Astrocyte (in vitro differentiated cells and primary cell): Measurements from ENCODE around the gene CHST3. TPM values are rescaled to one million over a fixed set of nuclear protein-coding genes. Genes with fewer than 3 reads are reported as not detected.

Experiments used
- DNase-seq: peaks from one replicate; pipeline ENCODE4 v3.0.0-alpha.2; 2010; ENCODE audit warnings: low read depth
- FAIRE-seq: peaks from 2 replicates; lab custom pipeline; 2011; peaks lifted over from hg19 to GRCh38; lab: Jason Lieb, UNC
- H2AFZ ChIP-seq: 2 replicates; pipeline ENCODE4 v1.6.0; 2012; ENCODE audit warnings: low read depth, low read length, inconsistent platforms
- H3K27ac ChIP-seq: 2 replicates; pipeline ENCODE4 v1.5.1; 2011; ENCODE audit warnings: low read depth, low read length, inconsistent platforms
- H3K27me3 ChIP-seq: 2 replicates; pipeline ENCODE4 v1.6.0; 2011; ENCODE audit warnings: low read length, inconsistent platforms; ENCODE audit not compliant: insufficient read depth
- H3K36me3 ChIP-seq: 2 replicates; pipeline ENCODE4 v1.5.1; 2011; ENCODE audit warnings: low read length, inconsistent platforms; ENCODE audit not compliant: insufficient read depth
- H3K4me1 ChIP-seq: 2 replicates; pipeline ENCODE4 v1.5.1; 2011; ENCODE audit warnings: low read length, inconsistent platforms; ENCODE audit not compliant: insufficient read depth
- H3K4me2 ChIP-seq: 2 replicates; pipeline ENCODE4 v1.6.0; 2012; ENCODE audit warnings: low read length, inconsistent platforms
- H3K4me3 ChIP-seq: 2 replicates; pipeline ENCODE4 v1.5.1; 2011; ENCODE audit warnings: low read depth, mild to moderate bottlenecking, low read length, inconsistent platforms; ENCODE audit not compliant: insufficient read depth
- H3K79me2 ChIP-seq: 2 replicates; pipeline ENCODE4 v1.6.0; 2012; ENCODE audit warnings: mild to moderate bottlenecking, low read length, inconsistent platforms; ENCODE audit not compliant: insufficient read depth
- H3K9ac ChIP-seq: 2 replicates; pipeline ENCODE4 v1.6.0; 2012; ENCODE audit warnings: mild to moderate bottlenecking, low read length, inconsistent platforms
- H3K9me3 ChIP-seq: 2 replicates; pipeline ENCODE4 v1.5.1; 2012; ENCODE audit warnings: low read depth, mild to moderate bottlenecking, low read length, inconsistent platforms; ENCODE audit not compliant: insufficient read depth
- H4K20me1 ChIP-seq: 2 replicates; pipeline ENCODE4 v1.6.0; 2012; ENCODE audit warnings: low read length, inconsistent platforms; ENCODE audit not compliant: insufficient read depth
- H3K27ac Mint-ChIP-seq: one replicate; pipeline ENCODE4 v1.8.0; 2021; ENCODE audit warnings: mild to moderate bottlenecking, mixed read lengths; ENCODE audit not compliant: unreplicated experiment
- H3K27me3 Mint-ChIP-seq: one replicate; pipeline ENCODE4 v1.8.0; 2021; ENCODE audit warnings: low read depth, mixed read lengths; ENCODE audit not compliant: unreplicated experiment
- H3K36me3 Mint-ChIP-seq: one replicate; pipeline ENCODE4 v1.8.0; 2021; ENCODE audit warnings: low read depth, mixed read lengths; ENCODE audit not compliant: unreplicated experiment
- H3K4me1 Mint-ChIP-seq: one replicate; pipeline ENCODE4 v1.8.0; 2021; ENCODE audit warnings: low read depth, mixed read lengths; ENCODE audit not compliant: unreplicated experiment
- H3K4me3 Mint-ChIP-seq: one replicate; pipeline ENCODE4 v1.8.0; 2021; ENCODE audit warnings: mild to moderate bottlenecking, moderate library complexity, mixed read lengths; ENCODE audit not compliant: unreplicated experiment
- H3K9me3 Mint-ChIP-seq: one replicate; pipeline ENCODE4 v1.8.0; 2021; ENCODE audit warnings: mild to moderate bottlenecking, mixed read lengths; ENCODE audit not compliant: unreplicated experiment
- CTCF ChIP-seq: IDR thresholded peaks from 2 replicates; pipeline ENCODE4 v1.5.1; 2011; ENCODE audit warnings: low read depth, mild to moderate bottlenecking, inconsistent platforms, low read length, moderate library complexity; ENCODE audit not compliant: insufficient read depth
- EZH2 ChIP-seq: IDR thresholded peaks from 2 replicates; pipeline ENCODE4 v1.6.1; 2012; ENCODE audit warnings: mild to moderate bottlenecking, low read length, inconsistent platforms; ENCODE audit not compliant: insufficient read depth
- total RNA-seq: library from RNA; stranded (reverse); gene quantifications from 2 replicates; pipeline ENCODE4 v1.2.1, GENCODE V29; 2021

CHST3 gene
- total RNA-seq, 1 donor from 2014 or later: 43.5 TPM

- no peaks in the 10 kb centered on the region for H3K36me3 Mint-ChIP-seq
- Histone ChIP-seq H3K9ac (no peak overlapping the region), H3K36me3 (no peaks in the 10 kb centered on the region), H3K79me2 (no peaks in the 10 kb centered on the region), H2AFZ (no peak overlapping the region), H3K27ac (no peak overlapping the region), H3K4me2 (no peak overlapping the region), H3K4me3 (no peak overlapping the region), H4K20me1 (no peaks in the 10 kb centered on the region), H3K9me3 (peaks cover 29% of the 10 kb centered on the region), H3K4me1 (no peaks in the 10 kb centered on the region), H3K27me3 (peaks cover 4% of the 10 kb centered on the region)
- H3K4me1 Mint-ChIP-seq: no peaks in the 10 kb centered on the region
- DNase-seq (no peak), FAIRE-seq (no peak)
- peaks cover 42% of the 10 kb centered on the region for H3K9me3 Mint-ChIP-seq
- TF ChIP-seq CTCF (no peak), EZH2 (no peak)
- H3K27me3 Mint-ChIP-seq: no peaks in the 10 kb centered on the region
- H3K27ac Mint-ChIP-seq: no peak overlapping the region
- no peak overlapping the region for H3K4me3 Mint-ChIP-seq
Observed at GRCh38 chr10:71946700-71947099, 17.5 kb upstream of the CHST3 start.

- H2AFZ ChIP-seq: no peak overlapping the region
- H3K27me3 Mint-ChIP-seq: no peaks in the 10 kb centered on the region
- H3K4me3 ChIP-seq: no peak overlapping the region
- no peaks in the 10 kb centered on the region for H3K36me3 Mint-ChIP-seq
- peaks cover 4% of the 10 kb centered on the region for H3K27me3 ChIP-seq
- H3K27ac ChIP-seq: no peak overlapping the region
- H3K4me2 ChIP-seq: no peak overlapping the region
- H3K4me1 ChIP-seq: no peaks in the 10 kb centered on the region
- TF ChIP-seq CTCF (no peak), EZH2 (no peak)
- peaks cover 34% of the 10 kb centered on the region for H3K9me3 Mint-ChIP-seq
- H3K27ac Mint-ChIP-seq: no peak overlapping the region
- FAIRE-seq (no peak), DNase-seq (no peak)
- no peak overlapping the region for H3K4me3 Mint-ChIP-seq
- H3K36me3 ChIP-seq: no peaks in the 10 kb centered on the region
- peaks cover 28% of the 10 kb centered on the region for H3K9me3 ChIP-seq
- no peaks in the 10 kb centered on the region for H3K4me1 Mint-ChIP-seq
- no peaks in the 10 kb centered on the region for H3K79me2 ChIP-seq
- no peak overlapping the region for H3K9ac ChIP-seq
- no peaks in the 10 kb centered on the region for H4K20me1 ChIP-seq
Observed at GRCh38 chr10:71948496-71949067, 15.6 kb upstream of the CHST3 start.

GRCh38 chr10:71950683-71951082 lies 13.5 kb upstream of the CHST3 start:
- Mint-ChIP-seq H3K27me3 (no peaks in the 10 kb centered on the region), H3K27ac (no peak overlapping the region), H3K9me3 (peaks cover 41% of the 10 kb centered on the region), H3K36me3 (no peaks in the 10 kb centered on the region), H3K4me3 (no peak overlapping the region), H3K4me1 (no peaks in the 10 kb centered on the region)
- H3K79me2 ChIP-seq: no peaks in the 10 kb centered on the region
- H3K36me3 ChIP-seq: no peaks in the 10 kb centered on the region
- TF ChIP-seq CTCF: no peak
- no peak for TF ChIP-seq EZH2
- peaks cover 26% of the 10 kb centered on the region for H3K9me3 ChIP-seq
- H3K27me3 ChIP-seq: peaks cover 4% of the 10 kb centered on the region
- no peak overlapping the region for H2AFZ ChIP-seq
- no peaks in the 10 kb centered on the region for H3K4me1 ChIP-seq
- no peak overlapping the region for H3K4me2 ChIP-seq
- no peak overlapping the region for H3K4me3 ChIP-seq
- FAIRE-seq: no peak
- H4K20me1 ChIP-seq: no peaks in the 10 kb centered on the region
- H3K27ac ChIP-seq: no peak overlapping the region
- DNase-seq: no peak
- H3K9ac ChIP-seq: no peak overlapping the region
